Activated CD8-positive, alpha-beta T cell treated with anti-CD3 and anti-CD28 coated beads for 36 hours (primary cell): ENCODE measurements around the gene AP1M2. TPM values are rescaled to one million over a fixed set of nuclear protein-coding genes. Genes with fewer than 3 reads are reported as not detected.

ENCODE experiments used
- ATAC-seq: fragments of 200-7000 bp; cut with Tn5 transposase; one replicate; pipeline ENCODE4 v1.10.0; 2021; ENCODE audit warnings: mild to moderate bottlenecking, moderate library complexity
- CTCF ChIA-PET: fragments of 350-600 bp; sonication (Branson Sonifier 250); formaldehyde crosslinking; loops from one replicate; lab custom pipeline; 2021; ENCODE audit warnings: antibody characterized with exemption; lab: Charles Lee
- POLR2A ChIA-PET: fragments of 350-600 bp; sonication (Branson Sonifier 250); formaldehyde crosslinking; loops from one replicate; lab custom pipeline; 2021; ENCODE audit warnings: antibody characterized with exemption; lab: Charles Lee
- DNase-seq: peaks from one replicate; pipeline ENCODE4 v3.0.0-alpha.2; 2020
- H3K27ac Mint-ChIP-seq: one replicate; pipeline ENCODE4 v1.8.0; 2021; ENCODE audit warnings: mild to moderate bottlenecking, mixed read lengths
- H3K27me3 Mint-ChIP-seq: one replicate; pipeline ENCODE4 v1.8.0; 2021; ENCODE audit warnings: mixed read lengths
- H3K36me3 Mint-ChIP-seq: one replicate; pipeline ENCODE4 v1.8.0; 2021; ENCODE audit warnings: low read depth, mixed read lengths
- H3K4me1 Mint-ChIP-seq: one replicate; pipeline ENCODE4 v1.8.0; 2021; ENCODE audit warnings: low read depth, mixed read lengths
- H3K4me3 Mint-ChIP-seq: one replicate; pipeline ENCODE4 v1.8.0; 2021; ENCODE audit warnings: mild to moderate bottlenecking, moderate library complexity, mixed read lengths
- H3K9me3 Mint-ChIP-seq: one replicate; pipeline ENCODE4 v1.8.0; 2021; ENCODE audit warnings: mixed read lengths
- CTCF ChIP-seq: fragments of 200-600 bp; IDR thresholded peaks from one replicate; pipeline ENCODE4 v1.8.0; 2022; ENCODE audit warnings: antibody characterized with exemption, mild to moderate bottlenecking
- intact Hi-C: fragments of 100-400 bp; cut with micrococcal nuclease; formaldehyde crosslinking; loops from one replicate; pipeline ENCODE4 v1.10.0; 2022
- total RNA-seq, 2 experiments: library from RNA; stranded (reverse); gene quantifications; one replicate each; pipeline ENCODE4 v1.2.3, GENCODE V29; 2021

AP1M2 gene
- total RNA-seq, 2 experiments from 2014 or later = not detected

GRCh38 chr19:10620786-10621185 lies 33.7 kb upstream of the AP1M2 start:
- intact Hi-C loops = no loop called here
- DNase-seq (no peak), ATAC-seq (no peak)
- Mint-ChIP-seq H3K4me1 (peaks cover 48% of the 10 kb centered on the region), H3K27me3 (no peaks in the 10 kb centered on the region), H3K9me3 (no peaks in the 10 kb centered on the region), H3K36me3 (peaks cover 8% of the 10 kb centered on the region), H3K27ac (peak overlapping the region; percentile 73), H3K4me3 (no peak overlapping the region)
- ChIA-PET POLR2A (interaction anchor here (0.6 to 3.4 kb wide), 2 partner anchors 17 to 44 kb away, joined by 3 to 13 read pairs; no protein-coding TSS in a partner anchor), CTCF (interaction anchor here (1.5 to 6.8 kb wide), 3 partner anchors 17 to 39 kb away, joined by 4 to 31 read pairs (median 30); no protein-coding TSS in a partner anchor)
- no peak for TF ChIP-seq CTCF

DNA sequence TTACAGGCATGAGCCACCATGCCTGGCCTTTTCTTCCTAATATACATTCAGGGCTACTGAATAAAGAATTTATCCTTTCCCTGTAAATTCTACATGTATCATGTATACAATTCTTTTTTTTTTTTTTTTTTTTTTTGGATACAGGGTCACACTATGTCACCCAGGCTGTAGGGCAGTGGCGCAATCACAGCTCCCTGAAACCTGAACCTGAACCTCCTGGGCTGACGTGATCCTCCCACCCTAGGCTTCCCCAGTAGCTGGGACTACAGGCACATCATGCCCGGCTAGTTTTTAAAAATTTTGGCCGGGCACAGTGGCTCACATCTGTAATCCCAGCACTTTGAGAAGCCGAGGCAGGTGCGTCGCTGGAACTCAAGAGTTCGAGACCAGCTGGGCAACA lies 31.7 kb upstream of the AP1M2 start:
- Mint-ChIP-seq H3K9me3 (no peaks in the 10 kb centered on the region), H3K27ac (no peak overlapping the region), H3K4me3 (no peak overlapping the region), H3K27me3 (no peaks in the 10 kb centered on the region), H3K36me3 (peaks cover 17% of the 10 kb centered on the region), H3K4me1 (peaks cover 50% of the 10 kb centered on the region)
- no peak for DNase-seq
- no peak for ATAC-seq
- POLR2A ChIA-PET = interaction anchor here (0.8 to 1.4 kb wide), 3 partner anchors 10 to 37 kb away, joined by 3 to 4 read pairs (median 3); no protein-coding TSS in a partner anchor
- no peak for TF ChIP-seq CTCF
- CTCF ChIA-PET = interaction anchor here (4.9 to 6.8 kb wide), 2 partner anchors 26 to 37 kb away, joined by 30 to 31 read pairs; no protein-coding TSS in a partner anchor
- intact Hi-C loops = no loop called here

- DNase-seq (no peak), ATAC-seq (no peak)
- Mint-ChIP-seq H3K4me1 (peaks cover 49% of the 10 kb centered on the region), H3K4me3 (no peak overlapping the region), H3K27ac (peak overlapping the region; percentile 47), H3K27me3 (no peaks in the 10 kb centered on the region), H3K36me3 (peaks cover 25% of the 10 kb centered on the region), H3K9me3 (no peaks in the 10 kb centered on the region)
- intact Hi-C loops = no loop called here
- ChIA-PET CTCF (interaction anchor here (4.9 to 6.8 kb wide), 2 partner anchors 27 to 36 kb away, joined by 30 to 31 read pairs; no protein-coding TSS in a partner anchor), POLR2A (interaction anchor here (1.2 to 1.4 kb wide), 2 partner anchors 13 to 213 kb away, joined by 3 to 4 read pairs; no protein-coding TSS in a partner anchor)
- no peak for TF ChIP-seq CTCF
Observed at GRCh38 chr19:10617409-10618121, 30.5 kb upstream of the AP1M2 start.

DNA sequence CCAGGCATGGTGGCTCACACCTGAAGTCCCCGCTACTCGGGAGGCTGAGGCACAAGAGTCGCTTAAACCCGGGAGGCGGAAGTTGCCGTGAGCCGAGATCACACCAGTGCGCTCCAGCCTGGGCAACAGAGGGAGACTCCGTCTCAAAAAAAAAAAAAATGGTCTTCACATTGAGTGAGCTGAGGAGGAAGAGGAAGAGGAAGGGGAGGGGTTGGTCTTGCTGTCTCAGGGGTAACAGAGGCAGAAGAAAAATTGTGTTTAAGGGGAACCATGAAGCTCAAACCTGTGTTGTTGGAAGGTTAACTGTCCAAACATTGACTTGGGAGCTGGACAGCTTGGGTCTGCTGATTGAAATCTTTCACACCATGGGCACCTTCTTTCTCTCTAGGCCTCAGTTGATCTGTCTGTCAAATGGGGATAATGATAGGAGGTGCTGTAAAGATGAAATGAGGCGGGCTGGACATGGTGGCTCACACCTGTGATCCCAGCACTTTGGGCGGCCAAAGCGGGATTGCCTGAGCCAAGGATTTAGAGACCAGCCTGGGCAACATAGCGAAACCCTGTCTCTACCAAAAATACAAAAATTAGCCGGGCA lies 28.4 kb upstream of the AP1M2 start:
- Mint-ChIP-seq H3K9me3 (no peaks in the 10 kb centered on the region), H3K27ac (peak overlapping the region; percentile 83), H3K36me3 (peaks cover 18% of the 10 kb centered on the region), H3K4me1 (peaks cover 36% of the 10 kb centered on the region), H3K4me3 (no peak overlapping the region), H3K27me3 (no peaks in the 10 kb centered on the region)
- ChIA-PET CTCF (interaction anchor here (1.4 kb wide), 1 partner anchor 34 kb away, joined by 9 read pairs; no protein-coding TSS in a partner anchor), POLR2A (interaction anchor here (1.7 kb wide), 1 partner anchor 11 kb away, joined by 8 read pairs; no protein-coding TSS in a partner anchor)
- ATAC-seq (no peak), DNase-seq (no peak)
- intact Hi-C loops = no loop called here
- TF ChIP-seq CTCF = no peak
